Coronary artery (tissue), 2 donors: Measurements from ENCODE around the gene ZNF771.
"Not testable (repeated sequence)": the region's sequence is repeated elsewhere in the genome, so short reads cannot be mapped to it uniquely, and the experiment has no call there.

Source experiments
- DNase-seq: peaks from one replicate; pipeline ENCODE4 v3.0.0-alpha.2; 2017; ENCODE audit warnings: low spot score
- H3K27ac ChIP-seq, 2 donors: fragments of 200-600 bp; sonication (generic); one replicate each; pipeline ENCODE4 v1.5.1; 2016 to 2019
- H3K4me3 ChIP-seq: fragments of 200-600 bp; sonication (generic); 2 replicates; pipeline ENCODE4 v1.5.1; 2016; ENCODE audit warnings: mild to moderate bottlenecking, moderate library complexity
- TF ChIP-seq, protein P1 (sequence below): fragments of 200-600 bp; sonication (generic); IDR thresholded peaks from one replicate; pipeline ENCODE4 v1.5.1; 2019; ENCODE audit warnings: antibody characterized with exemption

The ZNF771 gene

DNA sequence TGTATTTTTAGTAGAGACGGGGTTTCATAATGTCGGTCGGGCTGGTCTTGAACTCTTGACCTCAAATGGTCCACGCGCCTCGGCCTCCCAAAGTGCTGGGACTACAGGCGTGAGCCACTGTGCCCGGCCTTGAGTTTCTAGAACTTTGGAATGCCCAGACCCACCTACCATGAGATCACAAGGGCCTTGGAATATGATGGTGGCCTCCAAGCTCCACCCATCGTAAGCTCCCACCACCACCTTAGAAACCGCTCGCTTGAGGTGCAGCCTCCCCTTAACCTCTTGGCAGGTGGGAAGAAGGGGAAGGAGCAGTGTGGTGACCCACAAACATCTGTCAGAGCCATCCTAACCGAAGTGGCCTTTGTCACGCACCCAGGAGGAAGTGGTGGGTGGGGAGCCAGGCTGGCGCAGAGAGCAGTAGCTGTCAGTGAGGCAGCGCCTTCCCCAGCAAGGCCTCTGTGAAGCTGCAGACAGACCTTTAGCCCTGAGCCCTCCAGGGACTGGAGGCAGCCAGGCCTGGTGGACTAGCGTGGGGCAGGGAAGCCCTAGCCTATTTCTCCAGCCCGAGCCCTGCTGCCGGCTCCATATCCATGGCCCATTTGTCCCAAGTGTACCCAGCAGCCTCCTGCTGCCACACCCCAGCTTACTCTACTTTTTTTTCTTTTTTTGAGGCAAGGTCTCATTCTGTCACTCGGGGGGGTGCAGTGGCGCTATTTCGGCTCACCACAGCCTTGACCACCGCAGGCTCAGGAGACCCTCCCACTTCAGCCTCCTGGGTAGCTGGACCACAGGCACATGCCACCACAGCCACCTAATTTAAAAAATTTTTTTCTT is 51.4 kb downstream of the ZNF771 start:
- TF ChIP-seq, protein P1, sequence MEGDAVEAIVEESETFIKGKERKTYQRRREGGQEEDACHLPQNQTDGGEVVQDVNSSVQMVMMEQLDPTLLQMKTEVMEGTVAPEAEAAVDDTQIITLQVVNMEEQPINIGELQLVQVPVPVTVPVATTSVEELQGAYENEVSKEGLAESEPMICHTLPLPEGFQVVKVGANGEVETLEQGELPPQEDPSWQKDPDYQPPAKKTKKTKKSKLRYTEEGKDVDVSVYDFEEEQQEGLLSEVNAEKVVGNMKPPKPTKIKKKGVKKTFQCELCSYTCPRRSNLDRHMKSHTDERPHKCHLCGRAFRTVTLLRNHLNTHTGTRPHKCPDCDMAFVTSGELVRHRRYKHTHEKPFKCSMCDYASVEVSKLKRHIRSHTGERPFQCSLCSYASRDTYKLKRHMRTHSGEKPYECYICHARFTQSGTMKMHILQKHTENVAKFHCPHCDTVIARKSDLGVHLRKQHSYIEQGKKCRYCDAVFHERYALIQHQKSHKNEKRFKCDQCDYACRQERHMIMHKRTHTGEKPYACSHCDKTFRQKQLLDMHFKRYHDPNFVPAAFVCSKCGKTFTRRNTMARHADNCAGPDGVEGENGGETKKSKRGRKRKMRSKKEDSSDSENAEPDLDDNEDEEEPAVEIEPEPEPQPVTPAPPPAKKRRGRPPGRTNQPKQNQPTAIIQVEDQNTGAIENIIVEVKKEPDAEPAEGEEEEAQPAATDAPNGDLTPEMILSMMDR: no peak
- no peak overlapping the region for H3K4me3 ChIP-seq
- no peak overlapping the region for H3K27ac ChIP-seq
- no peak for DNase-seq

DNA sequence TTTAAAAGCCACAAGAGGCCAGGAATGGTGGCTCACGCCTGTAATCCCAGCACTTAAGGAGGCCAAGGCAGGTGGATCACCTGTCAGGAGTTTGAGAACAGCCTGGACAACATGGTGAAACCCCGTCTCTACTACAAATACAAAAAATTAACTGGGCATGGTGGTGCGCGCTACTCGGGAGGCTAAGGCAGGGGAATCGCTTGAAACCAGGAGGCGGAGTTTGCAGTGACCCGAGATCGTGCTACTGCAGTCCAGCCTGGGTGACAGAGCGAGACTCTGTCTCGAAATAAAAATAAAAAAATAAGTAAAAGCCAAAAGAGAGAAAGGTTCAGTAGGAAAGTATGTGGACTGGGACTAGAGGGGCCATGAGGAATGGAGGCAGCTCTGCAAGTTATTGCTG is 52.0 kb downstream of the ZNF771 start:
- TF ChIP-seq, protein P1: no peak
- no peak overlapping the region for H3K27ac ChIP-seq
- no peak overlapping the region for H3K4me3 ChIP-seq
- no peak for DNase-seq

DNA sequence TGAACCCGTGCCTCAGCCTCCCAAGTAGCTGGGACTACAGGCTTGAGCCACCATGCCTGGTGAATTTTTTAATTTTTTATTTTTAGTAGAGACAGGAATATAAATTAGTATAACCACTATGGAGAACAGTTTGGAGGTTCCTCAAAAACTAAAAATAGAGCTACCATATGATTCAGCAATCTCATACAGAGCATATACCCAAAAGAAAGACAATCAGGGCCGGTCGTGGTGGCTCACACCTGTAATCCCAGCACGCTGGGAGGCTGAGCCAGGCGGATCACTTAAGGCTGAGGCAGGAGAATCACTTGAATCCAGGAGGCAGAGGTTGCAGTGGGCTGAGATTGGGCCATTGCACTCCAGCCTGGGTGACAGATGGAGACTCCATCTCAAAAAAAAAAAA is 54.0 kb downstream of the ZNF771 start:
- H3K27ac ChIP-seq, DNase-seq, H3K4me3 ChIP-seq: not testable (repeated sequence)

DNA sequence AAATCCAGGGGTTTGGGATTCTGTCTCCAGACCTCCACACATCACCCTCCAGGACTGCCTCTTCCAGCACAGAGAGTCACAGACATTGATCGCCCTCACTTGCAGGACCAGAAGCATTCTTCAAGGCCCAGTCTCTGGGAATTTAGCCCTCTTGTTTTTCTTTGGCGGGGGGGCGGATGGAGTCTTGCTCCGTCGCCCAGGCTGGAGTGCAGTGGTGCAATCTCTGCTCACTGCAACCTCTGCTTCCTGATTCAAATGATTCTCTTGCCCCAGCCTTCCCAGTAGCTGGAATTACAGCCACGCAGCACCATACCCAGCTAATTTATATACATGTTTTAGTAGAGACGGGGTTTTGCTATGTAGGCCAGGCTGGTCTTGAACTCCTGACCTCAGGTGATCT is 56.7 kb downstream of the ZNF771 start:
- DNase-seq: no peak
- Histone ChIP-seq H3K27ac (no peak overlapping the region), H3K4me3 (no peak overlapping the region)
- TF ChIP-seq, protein P1: no peak
